Measurements from ENCODE around the gene PTCH2. TPM values are rescaled to one million over a fixed set of nuclear protein-coding genes. Genes with fewer than 3 reads are reported as not detected.

Gene PTCH2
- total and polyA plus RNA-seq, 2 of the 13 experiments (the other 11 are each of a cell fraction or from before 2014, with no cell fraction given), result 0.60 to 1.5 TPM

DNA sequence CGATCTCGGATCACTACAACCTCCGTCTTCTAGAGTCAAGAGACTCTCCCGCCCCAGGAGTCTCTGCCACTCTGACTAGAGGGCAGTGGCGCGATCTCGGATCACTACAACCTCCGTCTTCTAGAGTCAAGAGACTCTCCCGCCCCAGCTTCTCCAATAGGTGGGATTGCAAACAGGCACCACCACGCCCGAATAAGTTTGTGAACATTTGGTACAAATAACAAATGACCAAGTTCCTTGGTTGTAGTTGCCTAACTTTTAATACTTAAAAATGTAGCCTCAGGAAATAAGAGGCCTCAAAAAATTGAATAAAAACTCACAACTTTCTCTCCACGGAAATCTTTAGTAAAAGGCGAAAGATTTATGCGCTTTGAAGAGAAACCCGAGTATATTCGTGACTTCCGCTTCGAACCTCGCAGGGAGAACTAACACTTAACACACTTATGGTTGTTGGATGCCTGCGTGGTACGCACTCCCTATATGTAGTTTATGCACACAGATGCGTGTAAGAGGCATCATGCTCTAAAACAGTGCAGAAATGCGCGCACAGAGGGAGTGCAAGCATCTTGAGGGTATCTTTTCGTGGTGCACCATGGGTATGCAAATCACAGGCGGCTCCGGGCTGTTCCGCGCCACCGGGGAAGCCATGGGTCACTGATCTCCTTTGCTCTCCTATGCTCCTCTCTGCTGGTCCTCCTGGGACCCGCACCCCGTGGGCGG lies 23.3 kb downstream of the PTCH2 start (continued):
- TF ChIP-seq ZSCAN25 (CRISPR knock-in tag; IDR thresholded peaks at IDR 0.05) (0 out of 2 replicates have a peak, but pooled peaks have one; percentile 17), GMEB2 (CRISPR knock-in tag; IDR thresholded peaks at IDR 0.05; ENCODE audit: low read depth) (no peak), ZNF572 (CRISPR knock-in tag; IDR thresholded peaks at IDR 0.05) (no peak), MTA3 (CRISPR knock-in tag; IDR thresholded peaks at IDR 0.05) (no peak), ZNF274 (CRISPR knock-in tag; IDR thresholded peaks at IDR 0.05) (no peak), PRDM4 (CRISPR knock-in tag; IDR thresholded peaks at IDR 0.05; ENCODE audit: borderline replicate concordance) (no peak), ZNF441 (CRISPR knock-in tag; IDR thresholded peaks at IDR 0.05; ENCODE audit: borderline replicate concordance) (no peak), ZBTB37 (CRISPR knock-in tag; IDR thresholded peaks at IDR 0.05) (no peak), ZNF720 (CRISPR knock-in tag; IDR thresholded peaks at IDR 0.05) (no peak), THAP7 (CRISPR knock-in tag; IDR thresholded peaks at IDR 0.05) (no peak)
- TF ChIP-seq, protein P1, sequence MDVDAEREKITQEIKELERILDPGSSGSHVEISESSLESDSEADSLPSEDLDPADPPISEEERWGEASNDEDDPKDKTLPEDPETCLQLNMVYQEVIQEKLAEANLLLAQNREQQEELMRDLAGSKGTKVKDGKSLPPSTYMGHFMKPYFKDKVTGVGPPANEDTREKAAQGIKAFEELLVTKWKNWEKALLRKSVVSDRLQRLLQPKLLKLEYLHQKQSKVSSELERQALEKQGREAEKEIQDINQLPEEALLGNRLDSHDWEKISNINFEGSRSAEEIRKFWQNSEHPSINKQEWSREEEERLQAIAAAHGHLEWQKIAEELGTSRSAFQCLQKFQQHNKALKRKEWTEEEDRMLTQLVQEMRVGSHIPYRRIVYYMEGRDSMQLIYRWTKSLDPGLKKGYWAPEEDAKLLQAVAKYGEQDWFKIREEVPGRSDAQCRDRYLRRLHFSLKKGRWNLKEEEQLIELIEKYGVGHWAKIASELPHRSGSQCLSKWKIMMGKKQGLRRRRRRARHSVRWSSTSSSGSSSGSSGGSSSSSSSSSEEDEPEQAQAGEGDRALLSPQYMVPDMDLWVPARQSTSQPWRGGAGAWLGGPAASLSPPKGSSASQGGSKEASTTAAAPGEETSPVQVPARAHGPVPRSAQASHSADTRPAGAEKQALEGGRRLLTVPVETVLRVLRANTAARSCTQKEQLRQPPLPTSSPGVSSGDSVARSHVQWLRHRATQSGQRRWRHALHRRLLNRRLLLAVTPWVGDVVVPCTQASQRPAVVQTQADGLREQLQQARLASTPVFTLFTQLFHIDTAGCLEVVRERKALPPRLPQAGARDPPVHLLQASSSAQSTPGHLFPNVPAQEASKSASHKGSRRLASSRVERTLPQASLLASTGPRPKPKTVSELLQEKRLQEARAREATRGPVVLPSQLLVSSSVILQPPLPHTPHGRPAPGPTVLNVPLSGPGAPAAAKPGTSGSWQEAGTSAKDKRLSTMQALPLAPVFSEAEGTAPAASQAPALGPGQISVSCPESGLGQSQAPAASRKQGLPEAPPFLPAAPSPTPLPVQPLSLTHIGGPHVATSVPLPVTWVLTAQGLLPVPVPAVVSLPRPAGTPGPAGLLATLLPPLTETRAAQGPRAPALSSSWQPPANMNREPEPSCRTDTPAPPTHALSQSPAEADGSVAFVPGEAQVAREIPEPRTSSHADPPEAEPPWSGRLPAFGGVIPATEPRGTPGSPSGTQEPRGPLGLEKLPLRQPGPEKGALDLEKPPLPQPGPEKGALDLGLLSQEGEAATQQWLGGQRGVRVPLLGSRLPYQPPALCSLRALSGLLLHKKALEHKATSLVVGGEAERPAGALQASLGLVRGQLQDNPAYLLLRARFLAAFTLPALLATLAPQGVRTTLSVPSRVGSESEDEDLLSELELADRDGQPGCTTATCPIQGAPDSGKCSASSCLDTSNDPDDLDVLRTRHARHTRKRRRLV (CRISPR knock-in tag; IDR thresholded peaks at IDR 0.05), result peak; percentile 100
- TF ChIP-seq, protein P2, sequence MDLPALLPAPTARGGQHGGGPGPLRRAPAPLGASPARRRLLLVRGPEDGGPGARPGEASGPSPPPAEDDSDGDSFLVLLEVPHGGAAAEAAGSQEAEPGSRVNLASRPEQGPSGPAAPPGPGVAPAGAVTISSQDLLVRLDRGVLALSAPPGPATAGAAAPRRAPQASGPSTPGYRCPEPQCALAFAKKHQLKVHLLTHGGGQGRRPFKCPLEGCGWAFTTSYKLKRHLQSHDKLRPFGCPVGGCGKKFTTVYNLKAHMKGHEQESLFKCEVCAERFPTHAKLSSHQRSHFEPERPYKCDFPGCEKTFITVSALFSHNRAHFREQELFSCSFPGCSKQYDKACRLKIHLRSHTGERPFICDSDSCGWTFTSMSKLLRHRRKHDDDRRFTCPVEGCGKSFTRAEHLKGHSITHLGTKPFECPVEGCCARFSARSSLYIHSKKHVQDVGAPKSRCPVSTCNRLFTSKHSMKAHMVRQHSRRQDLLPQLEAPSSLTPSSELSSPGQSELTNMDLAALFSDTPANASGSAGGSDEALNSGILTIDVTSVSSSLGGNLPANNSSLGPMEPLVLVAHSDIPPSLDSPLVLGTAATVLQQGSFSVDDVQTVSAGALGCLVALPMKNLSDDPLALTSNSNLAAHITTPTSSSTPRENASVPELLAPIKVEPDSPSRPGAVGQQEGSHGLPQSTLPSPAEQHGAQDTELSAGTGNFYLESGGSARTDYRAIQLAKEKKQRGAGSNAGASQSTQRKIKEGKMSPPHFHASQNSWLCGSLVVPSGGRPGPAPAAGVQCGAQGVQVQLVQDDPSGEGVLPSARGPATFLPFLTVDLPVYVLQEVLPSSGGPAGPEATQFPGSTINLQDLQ (CRISPR knock-in tag; IDR thresholded peaks at IDR 0.05), result peak; percentile 51; the same call in 1 of the 2 replicates
- TF ChIP-seq, protein P3, sequence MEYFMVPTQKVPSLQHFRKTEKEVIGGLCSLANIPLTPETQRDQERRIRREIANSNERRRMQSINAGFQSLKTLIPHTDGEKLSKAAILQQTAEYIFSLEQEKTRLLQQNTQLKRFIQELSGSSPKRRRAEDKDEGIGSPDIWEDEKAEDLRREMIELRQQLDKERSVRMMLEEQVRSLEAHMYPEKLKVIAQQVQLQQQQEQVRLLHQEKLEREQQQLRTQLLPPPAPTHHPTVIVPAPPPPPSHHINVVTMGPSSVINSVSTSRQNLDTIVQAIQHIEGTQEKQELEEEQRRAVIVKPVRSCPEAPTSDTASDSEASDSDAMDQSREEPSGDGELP (IDR thresholded peaks at IDR 0.05; ENCODE audit: borderline replicate concordance, low read depth), result no peak

Measured in HepG2 (cell line).